ENCODE results near the gene SPAG16.
"Not testable (repeated sequence)": the region's sequence is repeated elsewhere in the genome, so short reads cannot be mapped to it uniquely, and the experiment has no call there.

Gene SPAG16

GRCh38 chr2:213274143-213274542 is 10.1 kb upstream of the SPAG16 start:
- no peak overlapping the region for H3K4me3 ChIP-seq (ENCODE audit: low read depth, low read length)

GRCh38 chr2:213275265-213275664 is 9.0 kb upstream of the SPAG16 start:
- CTCF ChIA-PET: interaction anchor here (1.3 kb wide), 1 partner anchor 9 kb away, joined by 4 read pairs; the partner anchor contains the start of gene SPAG16

More at GRCh38 chr2:213274143-213274542, 10.1 kb upstream of the SPAG16 start:
- DNase-seq (ENCODE audit: low read depth, low spot score): no peak
- no peak for TF ChIP-seq CTCF (IDR thresholded peaks at IDR 0.05; ENCODE audit: insufficient read depth, low read length, missing control alignments)
- CTCF ChIA-PET: no interaction called here
- POLR2A ChIA-PET: no interaction called here

GRCh38 chr2:213277134-213277533 is 7.1 kb upstream of the SPAG16 start:
- CTCF ChIA-PET; DNase-seq (ENCODE audit: low read depth, low spot score); POLR2A ChIA-PET; H3K4me3 ChIP-seq (ENCODE audit: low read depth, low read length): not testable (repeated sequence)

More at GRCh38 chr2:213275265-213275664, 9.0 kb upstream of the SPAG16 start:
- POLR2A ChIA-PET: no interaction called here
- DNase-seq (ENCODE audit: low read depth, low spot score): no peak
- no peak for TF ChIP-seq CTCF (IDR thresholded peaks at IDR 0.05; ENCODE audit: insufficient read depth, low read length, missing control alignments)
- H3K4me3 ChIP-seq (ENCODE audit: low read depth, low read length): no peak overlapping the region

GRCh38 chr2:213279116-213279620 is 5.1 kb upstream of the SPAG16 start:
- DNase-seq (ENCODE audit: low read depth, low spot score): no peak
- ChIA-PET POLR2A (no interaction called here), CTCF (no interaction called here)
- no peak for TF ChIP-seq CTCF (IDR thresholded peaks at IDR 0.05; ENCODE audit: insufficient read depth, low read length, missing control alignments)
- no peak overlapping the region for H3K4me3 ChIP-seq (ENCODE audit: low read depth, low read length)

GRCh38 chr2:213279971-213280370 is 4.3 kb upstream of the SPAG16 start:
- DNase-seq (ENCODE audit: low read depth, low spot score): no peak
- ChIA-PET CTCF (no interaction called here), POLR2A (no interaction called here)
- no peak for TF ChIP-seq CTCF (IDR thresholded peaks at IDR 0.05; ENCODE audit: insufficient read depth, low read length, missing control alignments)
- no peak overlapping the region for H3K4me3 ChIP-seq (ENCODE audit: low read depth, low read length)

- TF ChIP-seq CTCF (IDR thresholded peaks at IDR 0.05; ENCODE audit: insufficient read depth, low read length, missing control alignments): no peak
- POLR2A ChIA-PET: no interaction called here
- DNase-seq (ENCODE audit: low read depth, low spot score): no peak
- no peak overlapping the region for H3K4me3 ChIP-seq (ENCODE audit: low read depth, low read length)
- CTCF ChIA-PET: no interaction called here
These were observed 3.1 kb upstream of the SPAG16 start for GRCh38 chr2:213281156-213281555.

GRCh38 chr2:213285404-213285803 is 1.1 kb downstream of the SPAG16 start:
- peak overlapping the region; percentile 87; the same call in 1 of the 2 replicates for H3K4me3 ChIP-seq (ENCODE audit: low read depth, low read length)
- ChIA-PET CTCF (no interaction called here), POLR2A (no interaction called here)
- no peak for DNase-seq (ENCODE audit: low read depth, low spot score)
- no peak for TF ChIP-seq CTCF (IDR thresholded peaks at IDR 0.05; ENCODE audit: insufficient read depth, low read length, missing control alignments)
